BLaER1 treated with 17β-estradiol and CSF1 and Interleukin-3, amounts not matched to agents 10 nM and 100 nM (cell line): ENCODE results near the gene LYRM4.

Experiments
- H3K27ac ChIP-seq, 11 experiments: shearing (Covaris generic); formaldehyde crosslinking; 2 replicates each; pipeline ENCODE4 v1.8.1; 2022
- H3K27me3 ChIP-seq, 11 experiments: shearing (Covaris generic); formaldehyde crosslinking; 2 replicates each; pipeline ENCODE4 v1.8.1; 2022
- H3K36me3 ChIP-seq, 11 experiments: shearing (Covaris generic); formaldehyde crosslinking; 2 replicates each; pipeline ENCODE4 v1.8.1; 2022
- H3K4me1 ChIP-seq, 10 experiments: shearing (Covaris generic); formaldehyde crosslinking; 2 replicates each; pipeline ENCODE4 v1.8.1; 2022
- H3K4me2 ChIP-seq, 11 experiments: shearing (Covaris generic); formaldehyde crosslinking; 2 replicates each; pipeline ENCODE4 v1.8.1; 2022
- H3K4me3 ChIP-seq, 10 experiments: shearing (Covaris generic); formaldehyde crosslinking; 2 replicates each; pipeline ENCODE4 v1.8.1; 2022
- H3K9ac ChIP-seq, 11 experiments: shearing (Covaris generic); formaldehyde crosslinking; 2 replicates each; pipeline ENCODE4 v1.8.1; 2022
- H3K9me3 ChIP-seq, 11 experiments: shearing (Covaris generic); formaldehyde crosslinking; replicated peaks in 1 of 11; 2 replicates each; pipeline ENCODE4 v1.8.1; 2022
- H4K20me1 ChIP-seq, 11 experiments: shearing (Covaris generic); formaldehyde crosslinking; 2 replicates each; pipeline ENCODE4 v1.8.1; 2022
- Cebpa-rat ChIP-seq, 11 experiments: shearing (Covaris generic); IDR thresholded peaks; 2 replicates each; pipeline ENCODE4 v1.8.1; 2022

The LYRM4 gene

DNA sequence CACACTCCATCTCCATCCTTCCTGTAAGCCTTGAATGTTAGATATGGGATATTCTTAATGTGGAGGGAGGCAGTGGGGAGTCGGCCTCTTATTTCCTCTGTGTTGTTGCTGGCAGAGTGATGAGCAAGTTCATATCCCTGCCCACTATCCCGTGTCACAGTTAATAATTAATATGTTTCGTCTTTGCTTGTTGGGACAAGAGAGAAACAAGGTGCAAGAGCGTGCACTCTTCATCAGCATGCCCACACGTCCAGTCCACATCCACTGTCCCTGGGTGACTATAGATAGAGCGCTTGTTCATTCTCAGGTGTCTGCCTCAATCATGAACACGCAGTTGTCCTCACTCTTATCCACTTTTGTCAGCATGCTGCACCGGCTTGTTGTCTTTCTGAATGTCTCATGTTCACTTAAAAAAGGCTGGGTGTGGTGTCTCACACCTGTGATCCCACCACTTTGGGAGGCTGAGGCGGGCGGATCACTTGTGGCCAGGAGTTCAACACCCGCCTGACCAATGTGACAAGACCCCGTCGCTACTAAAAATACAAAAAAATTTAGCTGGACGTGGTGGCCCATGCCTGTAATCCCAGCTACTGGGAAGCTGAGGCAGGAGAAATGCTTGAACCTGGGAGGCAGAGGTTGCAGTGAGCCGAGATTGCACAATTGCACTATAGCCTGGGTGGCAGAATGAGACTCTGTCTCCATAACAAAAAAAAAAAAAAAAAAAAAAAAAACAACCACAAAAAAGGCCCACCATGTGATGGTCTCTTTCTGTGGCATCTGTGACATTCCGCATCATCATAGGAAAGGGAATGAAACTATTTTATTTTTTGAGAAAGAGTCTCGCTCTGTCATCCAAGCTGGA is 141.4 kb downstream of the LYRM4 start:
- H3K9ac ChIP-seq = no peak overlapping the region
- no peak overlapping the region for H3K4me2 ChIP-seq
- H3K9me3 ChIP-seq = peaks cover 10 to 27% (median 15%) of the 10 kb centered on the region in 11 experiments; a peak in 20 of 22 replicates
- no peak overlapping the region for H3K27ac ChIP-seq
- H3K4me3 ChIP-seq = no peak overlapping the region
- TF ChIP-seq Cebpa-rat (IDR thresholded peaks at IDR 0.05) = no peak
- peaks cover 0 to 57% (median 24%) of the 10 kb centered on the region in 11 experiments; a peak in 15 of 22 replicates for H3K36me3 ChIP-seq
- H4K20me1 ChIP-seq = peaks cover 0 to 91% (median 11%) of the 10 kb centered on the region in 11 experiments; a peak in 7 of 22 replicates
- H3K27me3 ChIP-seq = no peaks in the 10 kb centered on the region
- peaks cover 5 to 29% (median 22%) of the 10 kb centered on the region in 10 experiments; a peak in 18 of 20 replicates for H3K4me1 ChIP-seq

GRCh38 chr6:5116243-5116991 is 144.3 kb downstream of the LYRM4 start:
- Histone ChIP-seq H3K4me1 (peaks cover 0 to 23% (median 20%) of the 10 kb centered on the region in 10 experiments; a peak in 17 of 20 replicates), H3K27ac (no peak overlapping the region), H3K9me3 (peaks cover 8 to 13% (median 12%) of the 10 kb centered on the region in 11 experiments; a peak in 20 of 22 replicates), H3K4me2 (no peak overlapping the region), H3K27me3 (no peaks in the 10 kb centered on the region), H3K9ac (no peak overlapping the region), H3K36me3 (peaks cover 0 to 66% (median 30%) of the 10 kb centered on the region in 11 experiments; a peak in 17 of 22 replicates), H3K4me3 (no peak overlapping the region), H4K20me1 (peaks cover 0 to 91% (median 14%) of the 10 kb centered on the region in 11 experiments; a peak in 8 of 22 replicates)
- no peak for TF ChIP-seq Cebpa-rat (IDR thresholded peaks at IDR 0.05)

- Histone ChIP-seq H3K4me2 (no peak overlapping the region), H3K4me3 (no peak overlapping the region), H3K9me3 (peaks cover 0 to under 1% (median 0%) of the 10 kb centered on the region in 11 experiments; a peak in 1 of 22 replicates), H3K36me3 (peaks cover 0 to 66% (median 37%) of the 10 kb centered on the region in 11 experiments; a peak in 19 of 22 replicates), H3K9ac (no peak overlapping the region), H3K4me1 (peaks cover 0 to 23% (median 19%) of the 10 kb centered on the region in 10 experiments; a peak in 17 of 20 replicates), H4K20me1 (peaks cover 0 to 91% (median 14%) of the 10 kb centered on the region in 11 experiments; a peak in 8 of 22 replicates), H3K27ac (no peak overlapping the region), H3K27me3 (no peaks in the 10 kb centered on the region)
- no peak for TF ChIP-seq Cebpa-rat (IDR thresholded peaks at IDR 0.05)
These were observed 145.6 kb downstream of the LYRM4 start for GRCh38 chr6:5115168-5115567.

DNA sequence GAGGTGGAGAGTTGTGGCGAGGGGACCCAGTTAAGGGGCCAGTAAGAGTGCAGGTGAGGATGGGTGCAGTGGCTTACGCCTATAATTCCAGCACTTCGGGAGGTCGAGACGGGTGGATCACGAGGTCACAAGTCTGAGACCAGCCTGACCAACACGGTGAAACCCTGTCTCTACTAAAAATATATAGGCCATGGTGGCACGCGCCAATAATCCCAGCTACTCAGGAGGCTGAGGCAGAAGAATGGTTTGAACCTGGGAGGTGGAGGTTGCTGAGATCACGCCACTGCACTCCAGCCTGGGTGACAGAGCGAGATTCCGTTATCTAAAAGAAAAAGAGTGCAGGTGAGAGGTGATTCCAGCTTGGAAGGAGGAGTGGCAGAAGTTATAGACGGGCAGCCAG is 147.7 kb downstream of the LYRM4 start:
- no peak overlapping the region for H3K9ac ChIP-seq
- peak overlapping the region in 8 of 11 experiments; percentile 29 to 67 (median 44); a peak in 16 of 22 replicates for H3K4me2 ChIP-seq
- no peaks in the 10 kb centered on the region for H3K9me3 ChIP-seq
- H4K20me1 ChIP-seq = peaks cover 0 to 94% (median 14%) of the 10 kb centered on the region in 11 experiments; a peak in 8 of 22 replicates
- H3K27me3 ChIP-seq = no peaks in the 10 kb centered on the region
- H3K27ac ChIP-seq = no peak overlapping the region
- peaks cover 0 to 22% (median 19%) of the 10 kb centered on the region in 10 experiments; a peak in 17 of 20 replicates for H3K4me1 ChIP-seq
- TF ChIP-seq Cebpa-rat (IDR thresholded peaks at IDR 0.05) = no peak
- H3K4me3 ChIP-seq = no peak overlapping the region
- peaks cover 0 to 84% (median 53%) of the 10 kb centered on the region in 11 experiments; a peak in 19 of 22 replicates for H3K36me3 ChIP-seq

- Histone ChIP-seq H3K9me3 (no peaks in the 10 kb centered on the region), H4K20me1 (peaks cover 0 to 90% (median 14%) of the 10 kb centered on the region in 11 experiments; a peak in 8 of 22 replicates), H3K9ac (no peak overlapping the region), H3K4me2 (peak overlapping the region in 10 of 11 experiments; percentile 6 to 67 (median 40); a peak in 15 of 22 replicates), H3K36me3 (peaks cover 0 to 89% (median 54%) of the 10 kb centered on the region in 11 experiments; a peak in 19 of 22 replicates), H3K27ac (no peak overlapping the region), H3K27me3 (no peaks in the 10 kb centered on the region), H3K4me3 (no peak overlapping the region), H3K4me1 (peaks cover 0 to 22% (median 19%) of the 10 kb centered on the region in 10 experiments; a peak in 17 of 20 replicates)
- TF ChIP-seq Cebpa-rat (IDR thresholded peaks at IDR 0.05) = no peak
These were observed 148.5 kb downstream of the LYRM4 start for GRCh38 chr6:5112066-5112799.

GRCh38 chr6:5111626-5112025 is 149.1 kb downstream of the LYRM4 start:
- no peak for TF ChIP-seq Cebpa-rat (IDR thresholded peaks at IDR 0.05)
- H3K27me3 ChIP-seq = no peaks in the 10 kb centered on the region
- no peak overlapping the region for H3K9ac ChIP-seq
- H4K20me1 ChIP-seq = peaks cover 0 to 87% (median 11%) of the 10 kb centered on the region in 11 experiments; a peak in 8 of 22 replicates
- H3K4me3 ChIP-seq = no peak overlapping the region
- peaks cover 0 to 89% (median 56%) of the 10 kb centered on the region in 11 experiments; a peak in 19 of 22 replicates for H3K36me3 ChIP-seq
- peaks cover 0 to 22% (median 19%) of the 10 kb centered on the region in 10 experiments; a peak in 17 of 20 replicates for H3K4me1 ChIP-seq
- no peaks in the 10 kb centered on the region for H3K9me3 ChIP-seq
- peak overlapping the region in 10 of 11 experiments; percentile 6 to 67 (median 40); a peak in 12 of 22 replicates for H3K4me2 ChIP-seq
- no peak overlapping the region for H3K27ac ChIP-seq

DNA sequence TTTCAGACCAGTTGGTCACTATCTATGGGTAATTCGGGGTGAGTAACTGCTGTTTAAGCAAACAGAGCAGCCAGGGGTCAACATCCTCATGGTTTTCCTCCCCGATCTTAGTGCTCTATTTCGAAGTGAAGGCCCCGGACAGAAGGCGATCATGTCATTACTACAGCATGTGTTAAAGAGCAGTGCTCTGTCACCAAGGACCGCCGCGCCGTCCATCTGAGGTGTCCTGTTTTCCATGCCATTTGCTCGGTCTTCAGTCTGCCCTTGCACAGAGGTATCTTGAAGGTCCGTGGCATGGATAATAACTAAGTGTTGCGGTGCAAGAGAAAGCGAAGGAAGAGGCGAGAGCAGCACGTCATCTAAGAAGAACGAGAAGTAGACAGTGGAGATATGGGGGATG is 150.5 kb downstream of the LYRM4 start:
- Histone ChIP-seq H3K4me3 (no peak overlapping the region), H3K4me1 (peaks cover 0 to 22% (median 19%) of the 10 kb centered on the region in 10 experiments; a peak in 17 of 20 replicates), H3K9ac (no peak overlapping the region), H3K27me3 (no peaks in the 10 kb centered on the region), H3K27ac (no peak overlapping the region), H4K20me1 (peaks cover 0 to 74% (median 1%) of the 10 kb centered on the region in 11 experiments; a peak in 8 of 22 replicates), H3K9me3 (no peaks in the 10 kb centered on the region), H3K36me3 (peaks cover 0 to 86% (median 53%) of the 10 kb centered on the region in 11 experiments; a peak in 19 of 22 replicates), H3K4me2 (no peak overlapping the region)
- TF ChIP-seq Cebpa-rat (IDR thresholded peaks at IDR 0.05) = no peak

DNA sequence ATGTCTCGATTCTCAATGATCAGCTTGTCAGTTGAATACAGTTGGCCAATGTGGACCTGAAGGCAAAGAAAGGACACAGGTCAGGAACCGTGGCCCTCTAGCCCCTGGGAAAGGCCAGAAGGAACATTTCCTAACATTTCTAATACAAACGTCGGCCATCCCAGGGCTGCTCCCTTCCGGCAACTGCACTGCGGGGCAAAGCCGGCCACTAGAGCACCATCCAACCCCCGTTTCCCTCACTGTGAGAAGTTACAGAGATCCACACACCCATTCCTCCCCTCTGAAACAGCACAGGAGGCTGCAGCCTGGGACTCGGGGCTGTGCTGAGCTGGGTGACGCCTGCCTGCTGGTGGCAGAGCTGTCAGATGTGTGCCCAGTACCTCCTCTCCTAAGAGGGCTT is 151.3 kb downstream of the LYRM4 start:
- H3K27ac ChIP-seq = no peak overlapping the region
- no peaks in the 10 kb centered on the region for H3K9me3 ChIP-seq
- H3K4me1 ChIP-seq = peaks cover 0 to 22% (median 19%) of the 10 kb centered on the region in 10 experiments; a peak in 17 of 20 replicates
- peaks cover 0 to 84% (median 53%) of the 10 kb centered on the region in 11 experiments; a peak in 19 of 22 replicates for H3K36me3 ChIP-seq
- no peak for TF ChIP-seq Cebpa-rat (IDR thresholded peaks at IDR 0.05)
- H3K4me2 ChIP-seq = no peak overlapping the region
- H3K9ac ChIP-seq = no peak overlapping the region
- H4K20me1 ChIP-seq = peaks cover 0 to 71% (median 0%) of the 10 kb centered on the region in 11 experiments; a peak in 8 of 22 replicates
- no peak overlapping the region for H3K4me3 ChIP-seq
- no peaks in the 10 kb centered on the region for H3K27me3 ChIP-seq
